HG02642 (cell line): Measurements from ENCODE around the gene DNAAF8.
A peak's percentile ranks its signal among the peaks of the same experiment; 100 is the strongest.
"Not testable (repeated sequence)": the region's sequence is repeated elsewhere in the genome, so short reads cannot be mapped to it uniquely, and the experiment has no call there.

Experiments used
- ATAC-seq: cut with Tn5 transposase; IDR thresholded peaks from one replicate; pipeline ENCODE4 v1.9.1; 2021; ENCODE audit warnings: mild to moderate bottlenecking; ENCODE audit not compliant: unreplicated experiment, poor library complexity

Gene DNAAF8

GRCh38 chr16:4714996-4715395 is 19.3 kb upstream of the DNAAF8 start:
- ATAC-seq: no peak

GRCh38 chr16:4718466-4718865 is 15.9 kb upstream of the DNAAF8 start:
- ATAC-seq: no peak

GRCh38 chr16:4723071-4723767 is 11.1 kb upstream of the DNAAF8 start:
- ATAC-seq: no peak

DNA sequence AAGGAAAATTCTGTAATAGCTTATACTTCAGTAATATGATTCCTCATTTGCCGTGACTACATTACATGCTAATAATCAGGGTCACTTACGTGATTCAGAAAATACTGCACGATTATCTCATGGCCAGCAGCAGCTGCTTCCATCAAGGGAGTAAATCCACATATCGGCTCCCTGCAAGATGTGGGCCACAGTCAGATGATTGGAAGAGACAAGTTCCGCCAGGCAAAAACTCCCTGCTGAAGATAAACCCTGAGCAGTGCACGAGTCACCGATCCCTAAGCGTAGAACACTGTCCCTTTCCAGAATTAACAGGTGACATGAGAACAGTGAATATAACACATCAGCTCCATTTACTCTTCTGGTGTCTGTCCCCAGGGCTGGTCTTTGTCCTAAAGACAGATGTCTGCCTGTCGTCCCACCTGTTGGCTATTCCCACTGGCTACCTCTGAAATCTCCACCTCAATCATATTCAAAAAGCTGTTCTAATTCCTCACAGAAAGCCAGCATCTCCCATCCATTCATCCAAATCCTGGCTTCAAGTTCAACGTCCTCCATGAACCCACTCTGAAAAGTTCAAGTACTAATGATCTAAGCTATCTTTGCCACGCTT is 9.6 kb upstream of the DNAAF8 start:
- ATAC-seq: no peak

DNA sequence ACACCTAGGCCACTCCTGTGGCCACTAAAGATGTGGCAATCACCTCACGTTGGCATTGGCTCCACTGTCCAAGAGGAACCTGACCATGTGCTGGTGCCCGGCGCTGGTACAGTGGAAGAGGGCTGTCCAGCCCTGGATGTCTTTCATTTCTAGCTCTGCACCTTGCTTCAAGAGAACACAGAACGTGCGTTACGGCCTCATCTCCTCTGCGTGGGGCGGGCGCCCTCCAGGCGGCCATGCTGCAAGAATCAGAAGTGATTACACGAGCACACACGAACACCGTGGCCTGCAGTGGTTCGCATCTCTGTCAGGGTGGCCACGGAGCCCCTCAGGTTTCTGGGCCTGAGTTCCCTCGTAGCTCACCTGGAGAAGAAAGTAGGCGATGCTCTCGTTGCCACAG is 7.7 kb upstream of the DNAAF8 start:
- ATAC-seq: no peak

- no peak for ATAC-seq
Measured at GRCh38 chr16:4728676-4729075, 5.7 kb upstream of the DNAAF8 start.

DNA sequence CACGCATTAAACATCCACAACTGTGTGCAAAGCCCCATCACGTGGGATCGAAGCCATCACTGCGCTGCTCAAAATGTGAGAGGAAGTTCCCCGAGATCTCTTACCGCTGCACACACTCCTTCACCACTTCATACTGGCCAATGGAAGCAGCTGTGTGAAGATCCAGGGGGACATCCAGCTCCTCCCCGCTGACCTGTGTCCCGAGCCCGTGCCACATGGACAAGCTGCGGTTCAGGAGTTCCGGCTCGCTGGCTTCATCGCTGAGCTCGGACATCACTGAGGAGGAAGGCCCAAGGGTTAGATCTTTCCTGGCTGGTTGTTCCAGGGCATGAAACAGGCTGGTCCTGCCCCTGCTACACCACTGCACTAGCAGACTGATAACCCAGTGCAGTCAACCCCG is 4.5 kb upstream of the DNAAF8 start:
- no peak for ATAC-seq

DNA sequence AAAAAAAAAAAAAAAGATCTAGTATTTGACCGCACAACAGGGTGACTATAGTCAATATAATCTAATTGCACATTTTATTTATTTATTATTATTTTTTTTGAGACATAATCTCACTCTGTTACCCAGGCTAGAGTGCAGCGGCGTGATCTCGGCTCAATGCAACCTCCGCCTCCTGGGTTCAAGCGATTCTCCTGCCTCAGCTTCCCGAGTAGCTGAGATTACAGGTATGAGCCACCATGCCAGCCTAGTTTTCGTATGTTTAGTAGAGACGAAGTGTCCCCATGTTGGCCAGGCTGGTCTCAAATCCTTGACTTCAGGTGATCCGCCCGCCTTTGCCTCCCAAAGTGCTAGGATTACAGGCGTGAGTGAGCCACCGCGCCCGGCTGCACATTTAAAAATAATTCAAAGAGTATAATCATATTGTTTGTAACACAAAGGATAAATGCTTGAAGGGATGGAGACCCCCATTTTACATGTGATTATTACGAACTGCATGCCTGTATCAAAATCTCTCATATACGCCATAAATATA is 1.1 kb upstream of the DNAAF8 start:
- ATAC-seq: no peak

GRCh38 chr16:4733747-4734062 is 632 bp upstream of the DNAAF8 start:
- no peak for ATAC-seq

- peak; percentile 67 for ATAC-seq
Measured at GRCh38 chr16:4734730-4735535, 596 bp downstream of the DNAAF8 start.

GRCh38 chr16:4736546-4736945 is 2.2 kb downstream of the DNAAF8 start:
- no peak for ATAC-seq

DNA sequence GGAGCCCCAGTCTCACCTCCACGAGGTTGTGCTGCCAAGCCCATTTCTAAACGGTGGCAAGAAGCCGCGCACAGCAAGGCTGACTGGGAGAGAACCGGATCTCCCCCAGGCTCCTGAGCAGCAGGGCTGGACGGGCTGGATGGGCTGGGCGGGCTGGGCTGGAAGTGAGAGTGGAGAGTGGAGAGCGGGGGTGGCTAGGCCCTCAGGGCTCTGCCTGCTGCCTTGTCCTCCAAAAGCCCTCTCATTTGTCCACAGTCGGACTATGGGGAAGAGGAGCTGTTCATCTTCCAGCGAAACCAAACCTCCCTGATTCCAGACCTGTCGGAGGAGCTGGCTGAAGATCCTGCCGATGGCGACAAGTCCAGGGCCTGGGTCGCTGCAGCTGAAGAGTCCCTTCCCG is 3.2 kb downstream of the DNAAF8 start:
- ATAC-seq: no peak

DNA sequence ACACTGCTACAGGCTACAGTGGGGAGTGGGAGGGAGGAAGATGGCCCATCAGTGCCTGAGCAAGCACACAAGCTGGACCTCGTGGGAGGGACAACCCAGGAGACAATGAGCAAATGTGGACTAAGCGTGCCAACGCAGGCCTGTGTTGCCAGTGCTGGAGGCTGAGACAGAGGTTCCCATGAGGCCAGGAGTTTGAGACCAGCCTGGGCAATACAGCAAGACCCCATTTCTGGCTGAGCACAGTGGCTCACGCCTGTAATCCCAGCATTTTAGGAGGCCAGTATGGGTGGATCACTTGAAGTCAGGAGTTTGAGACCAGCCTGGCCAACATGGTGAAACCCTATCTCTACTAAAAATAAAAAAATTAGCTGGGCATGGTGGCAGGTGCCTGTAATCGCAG is 4.0 kb downstream of the DNAAF8 start:
- not testable (repeated sequence) for ATAC-seq

- no peak for ATAC-seq
Measured at GRCh38 chr16:4743226-4743878, 9.0 kb downstream of the DNAAF8 start.

DNA sequence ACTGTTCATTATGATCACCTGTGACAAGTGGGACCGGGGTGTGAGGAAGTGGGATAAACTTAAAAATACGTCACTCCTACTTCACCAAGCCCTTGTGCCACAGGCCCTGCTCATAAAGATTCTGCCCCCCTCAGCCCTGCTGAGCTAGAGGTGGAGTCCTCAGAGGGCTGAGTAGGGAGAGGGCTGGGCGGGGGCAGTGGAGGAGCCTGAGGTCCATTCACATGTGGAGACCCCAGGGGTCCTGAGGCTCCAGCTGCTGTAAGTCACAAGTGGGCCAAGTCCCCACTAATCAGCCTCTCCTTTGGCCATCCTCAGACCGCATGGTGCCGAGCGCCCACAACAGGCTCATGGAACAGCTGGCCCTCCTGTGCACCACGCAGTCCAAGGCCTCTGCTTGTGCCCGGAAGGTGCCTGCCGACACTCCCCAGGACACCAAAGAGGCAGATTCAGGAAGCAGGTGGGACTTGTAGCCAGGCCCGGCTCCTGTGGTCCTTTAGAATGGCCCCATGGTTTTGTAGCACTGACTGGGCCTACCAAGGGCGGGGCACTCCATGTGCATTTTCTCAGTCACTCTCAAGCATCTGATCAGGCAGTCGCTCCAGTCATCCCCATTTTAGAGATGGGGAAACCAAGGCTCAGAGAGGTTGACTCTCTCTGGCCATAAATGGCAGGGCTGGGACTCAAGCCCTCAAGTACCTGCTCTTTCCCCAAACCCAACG is 10.4 kb downstream of the DNAAF8 start:
- ATAC-seq: no peak

DNA sequence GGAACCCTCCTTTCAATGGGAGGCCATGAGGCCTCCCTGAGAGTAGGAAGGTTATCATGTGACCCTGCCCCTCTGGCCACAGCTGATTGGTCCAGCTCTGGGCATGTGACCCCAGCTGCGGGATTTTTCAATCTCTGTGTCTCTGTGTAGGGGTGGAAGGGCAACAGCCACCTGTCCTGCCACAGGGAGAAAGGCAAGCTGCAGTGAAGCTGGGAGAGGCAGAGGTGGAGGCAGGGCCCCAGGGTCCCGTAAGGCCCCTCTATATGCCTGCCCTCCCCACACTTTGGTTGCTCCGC is 10.9 kb downstream of the DNAAF8 start:
- ATAC-seq: no peak

- ATAC-seq: no peak
Measured at GRCh38 chr16:4746215-4746614, 11.9 kb downstream of the DNAAF8 start.

GRCh38 chr16:4746991-4747574 is 12.7 kb downstream of the DNAAF8 start:
- no peak for ATAC-seq

GRCh38 chr16:4747906-4748681 is 13.8 kb downstream of the DNAAF8 start:
- no peak for ATAC-seq
